NCI-H82 (cell line): ENCODE data around the gene MOBP.

Experiments
- DNase-seq: peaks from one replicate; lab custom pipeline; 2025; lab: John Stamatoyannopoulos, UW

MOBP gene

GRCh38 chr3:39541917-39542329, 74.4 kb downstream of the MOBP start:
- DNase-seq: peak; percentile 14

GRCh38 chr3:39542588-39542988, 75.1 kb downstream of the MOBP start:
- DNase-seq: no peak

DNA sequence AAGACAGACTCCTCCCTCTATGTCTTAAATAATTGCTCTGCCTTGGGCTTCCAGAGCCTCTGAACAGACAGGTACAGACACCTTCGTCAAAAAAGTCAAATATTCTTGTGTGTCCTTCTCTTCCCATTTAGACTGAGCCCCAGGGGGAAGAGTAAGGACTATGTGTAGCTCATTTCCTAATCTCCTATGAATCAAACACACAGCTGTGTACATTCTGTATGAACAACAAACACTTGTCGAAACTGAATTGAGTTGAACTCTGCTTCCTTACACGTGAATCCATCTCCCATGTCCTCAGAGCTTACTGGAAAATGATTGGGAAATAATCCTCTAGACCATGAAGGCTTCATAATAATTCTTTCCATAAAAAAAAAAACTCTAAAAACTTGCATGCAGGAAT, 80.8 kb downstream of the MOBP start:
- DNase-seq: no peak

- no peak for DNase-seq
Measured at GRCh38 chr3:39550354-39551051, 83.0 kb downstream of the MOBP start.
